Vagina (tissue), 2 donors: Measurements from ENCODE around the gene FCMR. TPM values are rescaled to one million over a fixed set of nuclear protein-coding genes. Genes with fewer than 3 reads are reported as not detected.

Experiments
- DNase-seq, 2 donors: peaks; one replicate each; pipeline ENCODE4 v3.0.0-alpha.2; 2017; ENCODE audit errors: extremely low spot score in 2 of 2
- H3K27ac ChIP-seq: fragments of 200-600 bp; sonication (generic); one replicate; pipeline ENCODE4 v1.5.1; 2019
- H3K27me3 ChIP-seq: fragments of 200-600 bp; sonication (generic); one replicate; pipeline ENCODE4 v1.5.1; 2019
- H3K36me3 ChIP-seq, 2 donors: fragments of 200-600 bp; sonication (generic); one replicate each; pipeline ENCODE4 v1.5.1; 2017 to 2019
- H3K4me1 ChIP-seq: fragments of 200-600 bp; sonication (generic); one replicate; pipeline ENCODE4 v1.5.1; 2019
- H3K4me3 ChIP-seq, 2 donors: fragments of 200-600 bp; sonication (generic); 1 replicate in 1 of 2; 2 replicates in 1 of 2; pipeline ENCODE4 v1.5.1; 2016 to 2019
- H3K9me3 ChIP-seq: fragments of 200-600 bp; sonication (generic); one replicate; pipeline ENCODE4 v1.5.1; 2019
- POLR2A ChIP-seq, 2 donors: fragments of 450-650 bp; IDR thresholded peaks; one replicate each; pipeline ENCODE4 v1.6.1; 2017; ENCODE audit warnings: antibody characterized with exemption in 2 of 2, mild to moderate bottlenecking in 2 of 2, moderate library complexity in 2 of 2
- POLR2AphosphoS5 ChIP-seq, 2 donors: sonication (generic); formaldehyde crosslinking; IDR thresholded peaks; one replicate each; pipeline ENCODE4 v1.9.0; 2017; ENCODE audit warnings: antibody characterized with exemption in 2 of 2, mild to moderate bottlenecking in 2 of 2, low read depth in 1 of 2; ENCODE audit not compliant: insufficient read depth in 1 of 2
- intact Hi-C: fragments of 100-400 bp; cut with DNase I; formaldehyde crosslinking; loops from one replicate; pipeline ENCODE4 v1.15.1; 2023
- total RNA-seq: library from RNA; depleted of rRNA; stranded (reverse); fragments of >200 nt; gene quantifications from one replicate; pipeline ENCODE4 v1.2.3, GENCODE V29; 2016
- TF ChIP-seq, protein P1 (sequence below), 3 experiments: fragments of 450-650 bp in 2 of 3; fragments of 200-600 bp in 1 of 3; sonication (generic) in 1 of 3; IDR thresholded peaks; one replicate each; pipeline ENCODE4 v1.5.1; 2017 to 2019; ENCODE audit warnings: antibody characterized with exemption in 3 of 3, mild to moderate bottlenecking in 2 of 3, moderate library complexity in 2 of 3

The FCMR gene
- total RNA-seq, 1 donor from 2014 or later = 12.3 TPM

DNA sequence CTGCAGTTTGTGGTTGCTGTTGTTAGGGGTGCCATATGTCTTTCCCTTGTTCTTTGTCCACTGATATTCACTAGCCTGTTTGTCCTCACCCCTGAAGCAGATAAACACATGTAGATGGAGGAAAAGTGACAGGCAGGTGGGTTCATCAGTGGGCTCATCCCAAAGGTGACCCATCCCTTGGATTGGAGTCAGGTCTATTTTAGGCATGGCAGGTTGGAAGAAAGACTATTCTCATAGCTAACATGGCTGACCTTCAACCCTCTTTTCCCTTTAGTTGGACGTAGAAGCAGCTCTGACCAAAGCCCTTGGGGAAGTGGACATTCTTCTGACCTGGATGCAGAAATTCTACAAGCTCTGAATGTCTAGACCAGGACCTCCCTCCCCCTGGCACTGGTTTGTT lies 19.0 kb downstream of the FCMR start:
- Histone ChIP-seq H3K9me3 (no peaks in the 10 kb centered on the region), H3K27ac (no peak overlapping the region), H3K27me3 (no peaks in the 10 kb centered on the region), H3K4me3 (no peak overlapping the region), H3K4me1 (no peaks in the 10 kb centered on the region), H3K36me3 (no peaks in the 10 kb centered on the region)
- TF ChIP-seq POLR2A (IDR thresholded peaks at IDR 0.05) = no peak
- no peak for TF ChIP-seq POLR2AphosphoS5 (IDR thresholded peaks at IDR 0.05; ENCODE audit: insufficient read depth in 1 of 2, low read depth in 1 of 2)
- TF ChIP-seq, protein P1, sequence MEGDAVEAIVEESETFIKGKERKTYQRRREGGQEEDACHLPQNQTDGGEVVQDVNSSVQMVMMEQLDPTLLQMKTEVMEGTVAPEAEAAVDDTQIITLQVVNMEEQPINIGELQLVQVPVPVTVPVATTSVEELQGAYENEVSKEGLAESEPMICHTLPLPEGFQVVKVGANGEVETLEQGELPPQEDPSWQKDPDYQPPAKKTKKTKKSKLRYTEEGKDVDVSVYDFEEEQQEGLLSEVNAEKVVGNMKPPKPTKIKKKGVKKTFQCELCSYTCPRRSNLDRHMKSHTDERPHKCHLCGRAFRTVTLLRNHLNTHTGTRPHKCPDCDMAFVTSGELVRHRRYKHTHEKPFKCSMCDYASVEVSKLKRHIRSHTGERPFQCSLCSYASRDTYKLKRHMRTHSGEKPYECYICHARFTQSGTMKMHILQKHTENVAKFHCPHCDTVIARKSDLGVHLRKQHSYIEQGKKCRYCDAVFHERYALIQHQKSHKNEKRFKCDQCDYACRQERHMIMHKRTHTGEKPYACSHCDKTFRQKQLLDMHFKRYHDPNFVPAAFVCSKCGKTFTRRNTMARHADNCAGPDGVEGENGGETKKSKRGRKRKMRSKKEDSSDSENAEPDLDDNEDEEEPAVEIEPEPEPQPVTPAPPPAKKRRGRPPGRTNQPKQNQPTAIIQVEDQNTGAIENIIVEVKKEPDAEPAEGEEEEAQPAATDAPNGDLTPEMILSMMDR (IDR thresholded peaks at IDR 0.05) = no peak
- intact Hi-C loops = no loop called here
- no peak for DNase-seq

DNA sequence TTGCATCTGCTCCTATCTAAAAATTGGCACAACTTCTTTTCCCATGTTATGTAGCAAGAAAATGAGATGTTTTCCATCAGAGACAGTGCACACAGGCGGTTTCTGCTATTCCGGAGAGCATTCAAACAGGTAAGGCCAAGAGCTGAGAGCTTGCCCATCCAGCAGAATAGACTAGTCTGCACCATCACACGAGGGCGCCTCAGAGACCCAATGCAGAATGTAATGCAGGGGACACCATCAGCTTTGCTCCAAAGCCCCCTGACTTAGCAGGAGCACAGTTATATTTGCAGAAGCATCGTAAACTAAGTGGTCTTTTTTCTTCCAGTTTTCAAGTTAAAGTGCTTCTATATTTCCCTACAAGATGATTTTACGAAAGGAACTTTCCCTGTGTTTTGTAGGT lies 19.8 kb downstream of the FCMR start:
- Histone ChIP-seq H3K4me3 (no peak overlapping the region), H3K9me3 (no peaks in the 10 kb centered on the region), H3K4me1 (peaks cover under 1% of the 10 kb centered on the region), H3K27me3 (no peaks in the 10 kb centered on the region), H3K36me3 (no peaks in the 10 kb centered on the region), H3K27ac (no peak overlapping the region)
- no peak for TF ChIP-seq POLR2AphosphoS5 (IDR thresholded peaks at IDR 0.05; ENCODE audit: insufficient read depth in 1 of 2, low read depth in 1 of 2)
- no peak for TF ChIP-seq POLR2A (IDR thresholded peaks at IDR 0.05)
- TF ChIP-seq, protein P1 (IDR thresholded peaks at IDR 0.05) = no peak
- intact Hi-C loops = no loop called here
- no peak for DNase-seq

- TF ChIP-seq POLR2A (IDR thresholded peaks at IDR 0.05) (no peak), POLR2AphosphoS5 (IDR thresholded peaks at IDR 0.05; ENCODE audit: insufficient read depth in 1 of 2, low read depth in 1 of 2) (no peak)
- TF ChIP-seq, protein P1 (IDR thresholded peaks at IDR 0.05) = no peak
- no peaks in the 10 kb centered on the region for H3K36me3 ChIP-seq
- peaks cover 18% of the 10 kb centered on the region for H3K4me1 ChIP-seq
- no peak overlapping the region for H3K27ac ChIP-seq
- no peaks in the 10 kb centered on the region for H3K27me3 ChIP-seq
- DNase-seq = no peak
- intact Hi-C loops = no loop called here
- no peak overlapping the region for H3K4me3 ChIP-seq
- no peaks in the 10 kb centered on the region for H3K9me3 ChIP-seq
Observed at GRCh38 chr1:206900149-206900548, 21.6 kb downstream of the FCMR start.

- TF ChIP-seq, protein P1 (IDR thresholded peaks at IDR 0.05) = no peak
- no peak for TF ChIP-seq POLR2A (IDR thresholded peaks at IDR 0.05)
- no peak for TF ChIP-seq POLR2AphosphoS5 (IDR thresholded peaks at IDR 0.05; ENCODE audit: insufficient read depth in 1 of 2, low read depth in 1 of 2)
- Histone ChIP-seq H3K27ac (no peak overlapping the region), H3K27me3 (no peaks in the 10 kb centered on the region), H3K36me3 (no peaks in the 10 kb centered on the region), H3K4me3 (no peak overlapping the region), H3K9me3 (no peaks in the 10 kb centered on the region), H3K4me1 (peaks cover 18% of the 10 kb centered on the region)
- intact Hi-C loops = no loop called here
- no peak for DNase-seq
Observed at GRCh38 chr1:206899717-206900116, 22.0 kb downstream of the FCMR start.

DNA sequence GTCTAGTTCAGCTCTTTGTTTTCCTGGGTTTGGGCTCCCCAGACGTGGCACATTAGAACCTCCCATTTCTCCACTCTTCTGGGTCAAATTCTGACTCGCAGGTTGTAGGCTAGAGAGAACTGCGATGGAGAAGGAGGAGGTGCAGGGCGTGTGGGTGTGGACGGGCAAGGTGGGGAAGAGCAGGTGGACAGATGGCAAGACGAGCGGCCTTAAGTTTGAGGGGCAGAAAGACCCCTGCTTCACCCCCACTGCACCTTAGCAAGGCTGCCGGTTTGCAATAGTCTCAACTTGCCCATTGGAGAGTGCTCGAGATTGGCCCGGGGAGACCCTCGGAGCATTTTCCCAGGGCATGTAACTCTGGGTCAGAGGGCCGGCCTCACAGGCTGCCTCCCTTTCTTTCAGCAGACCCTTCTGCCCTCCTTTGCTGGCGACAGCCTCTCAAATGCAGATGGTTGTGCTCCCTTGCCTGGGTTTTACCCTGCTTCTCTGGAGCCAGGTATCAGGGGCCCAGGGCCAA lies 22.8 kb downstream of the FCMR start:
- no peak for DNase-seq
- no peaks in the 10 kb centered on the region for H3K36me3 ChIP-seq
- TF ChIP-seq, protein P1 (IDR thresholded peaks at IDR 0.05) = no peak
- TF ChIP-seq POLR2AphosphoS5 (IDR thresholded peaks at IDR 0.05; ENCODE audit: insufficient read depth in 1 of 2, low read depth in 1 of 2) = no peak
- TF ChIP-seq POLR2A (IDR thresholded peaks at IDR 0.05) = no peak
- no peak overlapping the region for H3K4me3 ChIP-seq
- peaks cover 18% of the 10 kb centered on the region for H3K4me1 ChIP-seq
- no peaks in the 10 kb centered on the region for H3K9me3 ChIP-seq
- H3K27me3 ChIP-seq = no peaks in the 10 kb centered on the region
- no peak overlapping the region for H3K27ac ChIP-seq
- intact Hi-C loops = no loop called here
